NCI-H2227 (cell line): ENCODE data around the gene FOCAD.

ENCODE experiments used
- DNase-seq: peaks from one replicate; lab custom pipeline; 2025; ENCODE audit not compliant: unreplicated experiment; lab: John Stamatoyannopoulos, UW

Gene FOCAD

DNA sequence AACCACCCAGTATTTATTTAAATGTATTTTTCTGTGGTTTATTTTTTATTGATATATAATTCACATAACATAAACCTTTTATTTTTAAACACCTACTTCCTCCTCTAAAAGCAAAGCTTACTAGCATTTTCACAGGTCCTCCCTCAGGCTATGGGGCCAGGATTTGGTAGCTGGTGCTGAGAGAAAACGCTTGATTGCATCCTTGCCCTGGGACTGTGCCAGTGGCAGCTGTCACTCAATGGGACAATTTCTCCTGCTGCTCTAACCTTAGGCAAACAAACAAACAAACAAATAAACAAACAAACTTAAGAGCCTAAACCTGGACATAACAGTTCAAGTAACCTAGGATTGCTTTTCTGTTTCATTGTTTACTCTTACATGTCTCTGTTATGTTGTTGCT, 102.7 kb downstream of the FOCAD start:
- DNase-seq = no peak

DNA sequence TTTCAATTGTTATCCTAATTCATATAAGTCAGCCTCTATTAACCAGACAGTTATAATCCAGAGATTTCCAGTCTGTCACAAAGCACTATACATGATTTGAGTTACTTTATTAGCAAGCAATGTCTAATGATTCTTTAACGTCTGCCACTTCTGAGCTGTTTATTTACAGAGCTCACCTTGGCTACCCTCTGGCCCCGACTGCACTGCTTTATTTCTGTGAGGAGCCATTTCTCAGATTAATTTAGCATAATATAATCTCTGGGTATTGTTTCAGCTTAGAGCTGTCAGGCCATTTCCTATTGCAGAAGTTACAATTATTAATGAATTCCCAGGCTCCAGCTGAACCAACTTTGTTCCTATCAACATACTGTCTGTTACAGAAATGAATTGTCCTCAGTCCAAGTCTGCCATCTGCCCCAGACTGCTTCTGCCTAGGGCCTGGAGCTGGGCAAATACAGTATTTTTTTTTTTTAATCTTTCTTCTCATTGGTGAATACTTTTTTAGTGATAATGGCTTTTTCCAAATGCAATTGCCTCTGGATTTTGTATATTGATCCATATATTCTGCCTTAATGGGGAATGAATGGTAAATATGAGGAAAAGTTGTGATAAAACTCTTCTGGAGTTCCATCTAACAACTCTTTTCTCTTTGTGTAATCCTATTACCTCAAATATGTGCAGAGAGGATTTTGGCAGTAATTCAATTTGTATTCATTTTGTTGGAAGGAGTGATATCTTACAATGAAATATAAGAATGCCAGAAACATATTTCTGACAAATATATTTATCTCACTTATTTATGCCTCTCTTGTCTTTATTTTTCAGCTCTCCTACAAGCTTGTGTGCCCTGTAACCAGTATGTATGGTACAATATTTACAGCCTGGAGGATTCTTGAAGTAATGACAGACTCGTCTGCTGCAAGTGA, 104.7 kb downstream of the FOCAD start:
- DNase-seq = no peak

GRCh38 chr9:20790721-20791120, 106.7 kb downstream of the FOCAD start:
- no peak for DNase-seq

DNA sequence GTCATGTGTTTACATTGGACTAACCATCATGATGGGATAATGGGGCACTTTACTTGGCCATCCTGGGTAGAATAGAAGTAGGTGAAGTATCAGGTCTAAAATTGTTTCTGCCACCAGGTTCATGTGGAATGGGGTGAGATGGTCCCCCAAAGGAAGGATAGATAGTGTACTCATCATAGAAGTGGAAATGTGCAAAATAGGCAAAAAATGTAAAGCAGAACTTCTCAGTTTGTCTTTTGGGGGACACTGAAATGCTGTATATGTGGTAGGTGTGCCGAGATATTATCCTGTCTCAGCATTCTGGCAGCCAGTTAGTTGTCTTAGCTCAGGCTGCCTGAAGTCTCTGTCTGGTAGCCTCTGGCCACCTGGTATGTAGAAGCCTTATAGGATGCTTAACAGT, 107.6 kb downstream of the FOCAD start:
- no peak for DNase-seq

- peak; percentile 25 for DNase-seq
These were observed 120.6 kb downstream of the FOCAD start for GRCh38 chr9:20804489-20805250.

DNA sequence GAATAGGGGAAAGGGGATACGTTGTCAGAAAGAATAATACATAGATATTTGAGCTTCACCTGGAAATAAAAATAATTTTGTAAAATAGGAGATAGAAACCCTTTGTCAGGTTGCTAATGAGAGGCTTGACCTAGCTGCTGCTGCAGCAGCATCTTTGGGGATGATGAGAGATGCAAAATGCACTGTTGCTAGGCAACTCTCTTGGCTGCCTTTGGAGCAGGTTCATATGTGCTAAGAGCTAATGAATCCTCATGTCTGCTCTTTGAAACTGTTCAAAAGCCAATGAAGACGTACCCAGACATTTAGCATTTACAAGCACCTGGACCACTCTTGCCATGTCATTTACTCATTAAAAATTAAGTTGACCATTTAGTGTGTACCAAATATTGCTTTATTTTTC, 121.7 kb downstream of the FOCAD start:
- peak; percentile 59 for DNase-seq

DNA sequence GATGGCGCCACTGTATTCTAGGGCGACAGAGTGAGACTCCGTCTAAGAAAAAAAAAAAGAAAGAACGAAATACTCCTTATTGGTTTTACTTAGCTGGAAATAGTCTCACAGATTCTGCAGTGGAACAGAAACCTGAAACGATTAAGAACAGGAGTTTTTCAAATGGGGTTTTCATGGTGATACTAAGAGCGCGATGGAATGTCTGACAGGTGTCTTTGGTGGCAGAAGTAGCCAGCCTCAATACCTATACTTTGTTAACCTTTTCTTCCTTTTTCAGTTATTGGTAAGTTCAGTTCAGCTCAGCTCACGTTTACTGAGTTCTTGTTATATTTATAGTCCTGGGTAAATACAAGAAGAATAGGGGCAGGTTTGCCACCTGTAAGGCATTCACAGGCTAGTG, 123.9 kb downstream of the FOCAD start:
- no peak for DNase-seq

- no peak for DNase-seq
These were observed 127.8 kb downstream of the FOCAD start for GRCh38 chr9:20811872-20812271.

DNA sequence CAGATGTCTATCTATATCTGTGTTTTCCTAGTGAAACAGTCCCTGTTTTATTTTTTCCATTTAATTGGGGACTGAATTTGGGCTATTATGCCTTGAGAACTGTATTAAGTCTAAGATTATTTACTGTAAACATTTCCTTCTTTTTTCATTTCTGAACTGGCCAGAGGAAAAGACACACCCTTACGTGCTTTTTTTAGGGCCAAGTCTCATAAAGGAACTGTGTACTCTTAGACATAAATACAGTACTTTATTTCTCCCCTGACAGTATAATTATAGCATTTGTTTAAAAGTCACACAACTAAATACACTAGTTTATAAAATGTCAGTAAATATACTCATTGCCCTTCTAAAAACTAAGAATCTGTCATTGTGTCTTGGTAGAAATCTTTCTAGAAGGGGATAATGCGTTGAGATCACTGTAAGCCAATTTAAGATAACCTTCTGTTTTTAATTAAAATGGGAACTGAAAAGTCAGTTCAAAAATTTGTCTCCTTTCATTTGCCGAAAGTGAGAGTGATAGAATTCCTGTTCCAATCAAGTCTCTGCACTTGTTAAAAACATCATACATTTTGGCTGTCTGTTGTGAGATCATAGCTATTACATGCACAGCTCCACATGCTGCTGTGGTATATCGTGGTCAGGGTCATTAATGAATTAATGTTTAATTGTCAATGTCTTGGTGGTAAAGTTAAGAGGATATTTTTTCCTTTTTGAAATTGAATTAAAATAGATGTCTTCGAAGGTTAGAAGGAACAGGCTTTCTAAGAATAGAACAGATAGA, 132.1 kb downstream of the FOCAD start:
- no peak for DNase-seq

DNA sequence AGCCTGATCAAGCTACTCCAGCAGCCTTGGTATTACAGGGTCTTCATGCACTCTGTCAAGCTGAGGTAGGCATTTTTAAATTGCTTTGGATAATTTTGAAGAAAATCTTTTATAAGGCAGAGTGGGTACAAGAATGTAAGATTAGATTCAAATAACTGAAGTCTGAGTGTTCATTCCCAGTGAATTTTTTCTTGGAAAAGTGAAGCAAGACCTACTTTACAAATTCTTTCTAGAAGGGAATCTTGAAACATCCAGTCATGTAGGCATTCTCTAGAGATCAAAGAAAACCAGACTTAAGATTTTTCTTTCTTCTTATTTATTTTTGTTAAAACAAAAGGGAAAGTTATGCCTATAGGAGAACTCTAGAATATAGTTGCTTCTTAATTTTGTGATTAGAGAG, 139.0 kb downstream of the FOCAD start:
- DNase-seq = no peak

DNA sequence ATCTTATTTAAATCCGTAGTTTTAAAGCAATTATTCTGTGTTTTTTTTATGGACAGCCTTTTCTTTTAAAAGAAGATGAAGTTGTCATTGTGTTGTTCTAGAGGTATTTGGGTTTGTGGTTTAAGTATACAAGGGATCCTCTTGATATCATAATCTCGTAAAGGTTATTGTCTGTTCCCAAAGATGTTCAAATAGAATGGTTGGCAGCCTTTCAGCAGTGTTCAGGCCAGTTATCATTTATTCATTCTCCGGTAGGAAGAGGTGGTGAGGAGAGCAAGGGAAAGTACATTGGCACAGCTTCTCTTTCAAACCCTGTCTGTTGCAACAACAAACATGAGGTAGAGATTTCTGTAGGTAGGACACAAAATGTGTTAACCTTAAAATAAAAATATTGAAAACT, 147.0 kb downstream of the FOCAD start:
- DNase-seq = no peak

DNA sequence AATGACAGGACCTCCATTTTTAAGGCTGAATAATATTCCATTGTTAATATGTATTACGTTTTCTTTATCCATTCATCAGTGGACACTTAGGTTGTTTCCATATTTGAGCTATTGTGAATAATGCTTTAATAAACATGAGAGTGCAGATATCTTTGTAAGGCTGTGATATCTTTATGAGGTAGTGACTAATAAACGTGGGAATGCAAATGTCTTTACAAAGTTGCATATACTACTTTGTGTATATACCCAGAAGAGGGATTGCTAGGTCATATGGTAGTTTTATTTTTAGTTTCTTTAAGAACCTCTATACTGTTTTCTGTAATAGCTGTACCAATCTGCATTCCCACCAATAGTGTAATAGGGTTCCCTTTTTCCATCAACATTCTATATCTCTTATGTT, 148.7 kb downstream of the FOCAD start:
- DNase-seq = no peak

DNA sequence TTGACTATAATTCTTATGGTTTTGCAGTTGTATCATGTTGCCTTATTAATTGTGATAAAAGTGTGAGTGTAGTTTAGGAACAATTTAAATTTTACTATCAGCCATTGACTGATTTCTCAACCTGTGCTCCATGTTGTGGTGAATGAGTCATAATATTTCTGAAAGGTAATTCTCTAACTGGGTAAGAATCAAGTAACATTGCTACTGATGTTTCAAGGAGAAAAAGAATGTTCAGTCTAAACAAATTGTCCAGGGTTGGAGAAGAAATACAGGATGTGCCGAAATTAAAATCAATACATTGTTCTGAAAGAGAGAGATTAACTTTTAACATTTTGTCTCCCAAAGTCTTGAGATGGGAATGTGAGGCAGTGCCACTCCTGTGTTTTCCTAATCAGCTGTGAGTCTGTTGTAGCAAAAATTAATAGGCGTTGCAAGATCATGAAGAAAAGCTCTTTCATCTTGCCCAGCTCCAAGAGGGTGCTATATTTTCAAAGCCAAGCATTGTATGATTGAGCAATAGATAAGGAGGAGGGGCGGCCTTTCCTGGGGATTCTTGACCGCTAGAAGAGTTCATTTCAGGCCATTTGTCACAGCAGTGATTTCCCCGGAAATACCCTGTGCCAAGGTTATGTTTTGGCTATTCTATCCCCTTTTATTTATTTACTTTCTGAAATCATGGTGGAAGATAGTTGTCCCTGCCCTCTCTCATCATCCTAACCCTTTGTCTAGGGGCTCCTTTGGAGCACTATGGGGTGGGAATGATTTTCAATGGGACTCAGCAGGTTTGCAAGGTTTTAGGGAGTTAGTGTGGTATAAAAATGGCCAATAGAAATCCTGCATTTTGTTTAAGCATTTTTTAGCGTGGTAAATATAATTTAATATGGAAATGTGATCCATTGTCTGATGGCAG, 151.6 kb downstream of the FOCAD start:
- DNase-seq = peak; percentile 23

DNA sequence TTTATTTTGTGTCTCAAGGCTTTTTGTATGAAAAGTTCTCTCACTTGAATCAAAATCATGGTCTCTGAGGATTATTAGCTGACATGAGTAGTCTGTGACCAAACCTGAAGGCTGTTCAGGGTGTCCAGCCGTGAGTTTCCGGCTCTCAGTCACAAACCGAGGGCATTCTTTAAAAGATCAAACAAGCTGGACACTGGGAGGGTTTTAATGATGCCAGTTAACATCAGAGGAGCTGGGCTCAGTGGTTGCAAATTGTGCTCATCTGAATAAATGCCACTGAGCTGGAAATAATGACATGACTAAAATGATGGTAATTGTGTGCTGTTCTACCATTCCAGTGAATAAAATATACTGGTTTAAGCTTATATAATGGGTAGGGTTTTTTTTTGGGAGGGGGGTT, 153.1 kb downstream of the FOCAD start:
- no peak for DNase-seq

DNA sequence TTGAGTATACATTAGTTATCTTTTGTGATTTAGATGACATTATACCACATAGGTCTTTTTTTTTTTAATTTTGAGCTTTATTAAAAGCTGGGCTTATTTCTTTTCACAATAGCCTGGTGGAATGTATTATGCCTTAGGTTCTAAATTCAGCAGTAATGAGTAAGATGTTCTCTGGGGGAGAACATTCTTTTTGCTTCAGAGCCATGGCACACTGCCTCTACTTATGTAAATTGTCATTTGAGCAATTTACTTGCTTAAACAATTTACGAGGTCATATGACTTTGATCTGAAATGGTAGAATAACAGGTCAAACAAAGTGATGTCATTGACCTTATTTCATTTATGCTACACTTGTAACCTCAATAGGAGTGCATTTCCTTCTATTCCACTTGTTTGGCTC, 154.2 kb downstream of the FOCAD start:
- DNase-seq = no peak

GRCh38 chr9:20844916-20845315, 160.9 kb downstream of the FOCAD start:
- no peak for DNase-seq

- no peak for DNase-seq
These were observed 164.4 kb downstream of the FOCAD start for GRCh38 chr9:20848490-20848889.

DNA sequence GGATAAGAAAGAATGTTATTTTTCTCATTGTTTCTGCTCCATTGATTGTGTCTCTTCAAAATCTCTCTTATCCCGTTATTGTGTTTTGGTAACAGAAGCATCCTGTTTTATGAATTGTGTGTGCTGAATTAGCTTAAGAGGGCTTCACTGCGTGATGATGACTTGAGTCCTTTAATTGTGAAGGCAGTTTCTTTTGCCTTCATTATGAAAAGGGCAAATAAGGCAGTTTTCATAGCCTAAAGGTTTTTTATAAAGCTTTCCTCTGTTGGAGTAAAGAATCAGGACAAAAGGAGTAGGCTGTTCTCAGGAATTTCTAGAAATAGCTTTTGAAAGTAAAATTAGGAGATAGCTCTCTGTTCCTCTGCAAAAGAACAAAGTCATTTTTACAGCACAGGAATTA, 169.8 kb downstream of the FOCAD start:
- DNase-seq = no peak

DNA sequence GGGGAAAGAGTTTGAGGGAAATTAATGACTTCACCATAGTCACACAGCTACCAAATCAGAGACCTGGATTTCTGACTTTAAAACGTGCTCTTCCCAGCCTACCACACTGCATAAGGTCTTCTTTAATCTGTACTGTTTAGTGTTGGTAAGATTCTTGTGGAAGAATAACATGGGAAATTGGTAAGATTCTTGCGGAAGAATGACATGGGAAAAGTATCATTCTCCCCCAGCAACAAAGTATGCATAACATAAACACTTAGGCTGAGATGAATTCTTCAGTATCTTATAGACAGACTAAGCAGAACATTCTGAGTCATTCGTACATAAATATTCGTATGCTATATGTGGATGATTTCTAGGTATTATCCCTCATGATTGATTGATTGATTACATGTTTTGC, 170.4 kb downstream of the FOCAD start:
- DNase-seq = no peak

GRCh38 chr9:20863945-20864344, 179.9 kb downstream of the FOCAD start:
- no peak for DNase-seq
